ENCODE measurements around the gene PLCL1.
"Not testable (repeated sequence)": the region's sequence is repeated elsewhere in the genome, so short reads cannot be mapped to it uniquely, and the experiment has no call there.

The PLCL1 gene

DNA sequence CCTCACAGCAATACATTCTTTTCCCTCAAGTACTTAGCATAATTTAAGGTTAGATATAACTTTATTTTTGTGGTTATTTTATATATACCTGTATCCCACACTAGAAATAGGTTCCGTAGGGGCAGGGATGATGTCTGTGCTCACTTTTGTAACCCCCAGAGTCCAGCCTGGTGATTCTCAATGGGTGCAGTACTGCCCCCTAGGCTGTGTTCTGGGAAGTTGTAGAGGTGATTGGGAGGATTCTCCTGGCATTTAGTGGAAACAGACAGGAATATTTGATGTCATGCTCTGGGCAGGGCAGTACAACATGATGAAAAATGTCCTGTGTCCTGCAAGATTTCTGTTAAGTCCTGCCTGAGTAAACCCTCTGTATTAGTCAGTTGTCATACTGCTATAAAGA, 333.3 kb downstream of the PLCL1 start:
- DNase-seq: no peak

- no peak for DNase-seq
Observed at GRCh38 chr2:198141726-198142125, 337.3 kb downstream of the PLCL1 start.

DNA sequence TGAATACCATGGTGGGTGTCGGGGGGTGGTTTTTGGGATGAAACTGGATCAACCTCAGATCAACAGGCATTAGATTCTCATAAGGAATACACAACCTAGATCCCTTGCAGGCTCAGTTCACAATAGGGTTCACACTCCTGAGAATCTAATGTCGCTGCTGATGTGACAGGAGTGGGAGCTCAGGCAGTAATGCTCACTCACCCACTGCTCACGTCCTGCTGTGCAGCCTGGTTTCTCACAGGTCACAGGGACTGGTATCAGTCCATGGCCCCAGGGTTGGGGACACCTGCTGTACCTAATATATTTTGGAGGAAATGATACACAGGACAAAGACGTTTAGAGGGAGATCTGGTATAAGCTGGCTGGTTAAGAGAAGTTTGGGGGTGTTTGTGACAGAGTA, 338.8 kb downstream of the PLCL1 start:
- DNase-seq: no peak

DNA sequence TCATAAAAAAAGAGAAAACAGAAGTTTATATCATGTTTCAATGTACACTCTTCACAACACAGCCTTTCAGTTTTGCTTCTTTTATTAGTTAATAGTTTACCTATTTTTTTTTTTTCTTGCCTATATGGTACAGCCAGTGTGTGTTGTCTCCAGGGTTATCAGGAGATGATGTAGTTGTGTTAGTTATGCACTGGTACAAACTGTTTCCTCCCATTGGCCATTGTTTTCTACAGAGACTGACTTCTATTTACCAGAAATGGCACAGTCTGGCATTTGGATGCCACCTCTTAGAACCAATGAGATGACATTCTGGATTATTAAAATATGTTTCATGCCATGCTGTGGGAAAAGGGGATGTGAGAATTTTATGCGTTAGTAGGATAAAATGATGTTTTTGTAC, 339.4 kb downstream of the PLCL1 start:
- no peak for DNase-seq

DNA sequence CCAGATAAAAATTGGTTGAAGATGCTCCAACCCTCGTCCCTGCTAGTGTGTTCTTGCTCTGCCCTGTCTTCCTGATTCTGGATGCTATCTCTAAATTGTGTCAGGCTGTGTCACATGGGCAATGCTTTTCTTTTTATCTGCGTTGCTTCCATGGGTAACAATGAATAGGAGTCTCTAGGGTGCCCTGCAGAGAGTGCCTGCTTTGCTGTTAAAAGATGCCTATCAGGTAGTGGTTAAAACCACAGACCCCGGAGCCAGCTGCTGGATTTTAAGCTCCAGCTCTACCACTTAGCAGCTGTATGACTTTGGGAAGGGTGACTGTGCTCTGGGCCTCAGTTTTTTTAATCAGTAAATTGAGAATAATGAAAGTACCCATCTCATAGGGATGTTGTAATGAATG, 340.3 kb downstream of the PLCL1 start:
- no peak for DNase-seq

DNA sequence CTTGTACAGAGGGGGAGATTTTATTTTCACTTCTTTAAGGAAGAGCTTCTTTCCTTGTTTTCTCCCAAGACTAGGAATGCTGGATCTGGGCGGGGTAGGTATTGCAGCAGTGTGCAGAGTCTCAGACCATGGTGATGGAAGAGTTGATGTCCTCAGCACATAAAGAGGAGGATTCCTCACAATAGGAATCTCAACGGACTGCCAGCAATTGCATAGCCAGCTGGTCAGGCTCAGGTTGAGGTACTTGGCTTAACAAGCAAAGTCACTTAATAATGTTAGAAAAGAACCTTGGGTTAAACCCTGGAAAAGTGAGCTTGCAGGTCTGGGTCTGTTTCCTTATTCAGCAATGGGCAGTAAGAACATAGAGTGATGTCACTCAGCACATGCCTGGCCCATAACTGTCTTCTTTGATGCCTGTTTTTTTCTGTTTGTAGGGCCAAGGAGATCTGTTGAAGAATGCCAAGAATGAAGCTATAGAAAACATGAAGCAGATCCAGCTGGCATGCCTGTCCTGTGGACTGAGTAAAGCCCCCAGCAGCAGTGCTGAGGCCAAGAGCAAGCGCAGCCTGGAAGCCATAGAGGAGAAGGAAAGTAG, 342.1 kb downstream of the PLCL1 start:
- no peak for DNase-seq

DNA sequence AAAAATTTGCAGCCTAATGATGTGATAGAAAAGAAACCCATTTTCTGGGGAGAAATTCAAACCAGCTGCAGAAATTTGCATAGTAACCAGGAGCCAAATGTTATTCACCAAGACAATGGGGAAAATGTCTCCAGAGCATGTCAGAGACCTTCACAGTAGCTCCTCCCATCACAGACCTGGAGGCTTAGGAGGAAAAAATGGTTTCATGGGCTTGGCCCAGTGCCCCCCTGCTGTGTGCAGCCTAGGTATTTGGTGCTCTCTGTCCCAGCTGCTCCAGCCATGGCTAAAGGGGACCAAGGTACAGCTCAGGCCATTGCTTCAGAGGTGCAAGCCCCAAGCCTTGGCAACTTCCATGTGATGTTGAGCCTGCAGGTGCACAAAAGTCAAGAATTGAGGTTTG, 352.9 kb downstream of the PLCL1 start:
- no peak for DNase-seq

DNA sequence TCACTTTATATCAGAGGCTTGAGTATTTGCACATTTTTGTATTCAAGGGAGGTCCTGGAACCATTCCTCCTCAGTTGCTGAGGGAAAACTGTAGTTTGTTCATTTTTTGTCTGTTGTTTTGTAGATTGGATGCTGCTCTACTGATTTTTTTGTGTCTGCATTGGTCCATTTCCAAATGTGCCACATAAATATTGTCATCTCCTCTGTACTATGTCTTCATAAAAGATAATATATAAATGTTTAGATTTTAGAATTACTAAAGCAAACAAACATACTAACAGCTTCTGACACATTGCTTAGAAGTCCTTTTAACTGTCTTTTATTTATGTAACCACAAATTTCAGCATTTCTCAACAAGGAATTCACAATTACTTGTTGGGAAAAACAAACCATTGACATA, 356.8 kb downstream of the PLCL1 start:
- no peak for DNase-seq

GRCh38 chr2:198162276-198162675, 357.9 kb downstream of the PLCL1 start:
- DNase-seq: no peak

DNA sequence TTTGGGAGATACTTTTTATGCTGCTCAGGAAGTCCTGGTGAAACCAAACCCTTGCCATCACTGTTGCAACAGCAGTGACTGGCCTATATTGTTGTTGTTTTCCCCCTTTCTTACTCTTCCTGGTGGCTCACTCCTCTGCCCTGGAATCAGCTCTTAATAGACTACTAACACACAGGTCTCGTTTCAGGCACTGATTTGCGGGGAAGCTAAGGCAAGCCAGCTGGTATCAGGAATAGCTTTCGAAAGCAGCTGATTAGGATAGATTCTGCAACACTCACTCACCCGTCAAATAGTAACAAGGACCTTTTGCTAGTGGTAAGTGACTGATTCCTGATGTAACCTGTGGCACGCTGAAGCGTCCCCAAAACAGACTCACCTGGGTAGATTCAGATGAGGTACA, 360.4 kb downstream of the PLCL1 start:
- no peak for DNase-seq

DNA sequence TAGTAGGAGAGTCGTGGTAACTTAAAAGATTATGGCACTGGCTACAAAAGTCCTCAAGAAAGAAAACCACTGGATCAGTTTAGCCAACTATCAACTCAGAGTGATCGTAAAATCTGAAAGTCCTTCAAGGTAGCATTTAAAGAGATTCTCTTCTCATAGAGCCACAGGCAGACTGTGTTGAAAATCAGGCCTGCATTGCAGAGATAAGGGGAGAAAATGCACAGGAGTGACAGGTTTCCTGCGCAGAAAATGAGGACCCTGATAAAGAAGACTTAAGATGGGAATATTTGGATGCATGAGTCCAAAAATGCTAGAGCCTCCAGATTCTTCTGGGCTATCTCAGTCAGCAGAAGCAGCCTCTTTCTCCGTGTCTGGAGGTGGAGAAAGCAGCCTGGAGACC, 360.9 kb downstream of the PLCL1 start:
- DNase-seq: no peak

- no peak for DNase-seq
Observed at GRCh38 chr2:198167346-198167745, 363.0 kb downstream of the PLCL1 start.

- no peak for DNase-seq
Observed at GRCh38 chr2:198168651-198169050, 364.3 kb downstream of the PLCL1 start.

DNA sequence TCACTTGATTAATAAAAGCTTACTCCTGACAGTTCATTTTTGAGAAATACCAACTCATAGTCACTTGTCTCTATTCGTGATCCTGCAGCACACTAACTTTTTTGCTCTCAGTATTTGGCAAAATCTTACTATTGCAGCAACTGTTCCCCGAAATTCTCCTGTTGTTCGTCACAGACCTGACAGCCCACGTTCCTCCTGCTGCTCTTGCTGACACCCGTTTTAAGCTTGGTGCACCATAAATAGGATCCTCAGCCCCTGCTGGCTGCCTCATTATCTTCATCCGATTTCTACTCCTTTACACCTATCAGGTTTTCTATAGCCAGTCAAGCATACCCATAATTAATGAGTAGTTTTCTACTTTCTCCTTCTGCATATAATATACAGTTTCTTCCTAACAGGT, 368.8 kb downstream of the PLCL1 start:
- no peak for DNase-seq

DNA sequence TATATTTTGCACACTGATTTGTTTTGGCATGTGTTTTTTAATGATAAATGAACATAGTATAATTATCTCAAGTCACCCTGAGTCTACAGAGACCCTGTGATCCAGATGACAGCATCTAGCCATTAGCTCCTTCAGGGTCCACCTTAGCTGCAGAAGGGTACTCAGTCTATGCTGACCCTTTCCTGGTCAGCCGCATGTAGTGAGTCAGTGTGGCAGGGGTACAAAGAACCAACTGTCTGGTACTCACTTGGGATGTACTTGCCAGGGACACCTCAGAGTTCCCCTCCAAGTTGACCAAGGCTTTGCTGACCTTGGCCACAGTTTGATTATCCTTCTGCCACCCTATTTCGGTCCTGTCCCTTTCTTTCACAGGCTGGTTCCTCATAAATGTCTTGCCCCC, 369.5 kb downstream of the PLCL1 start:
- no peak for DNase-seq

DNA sequence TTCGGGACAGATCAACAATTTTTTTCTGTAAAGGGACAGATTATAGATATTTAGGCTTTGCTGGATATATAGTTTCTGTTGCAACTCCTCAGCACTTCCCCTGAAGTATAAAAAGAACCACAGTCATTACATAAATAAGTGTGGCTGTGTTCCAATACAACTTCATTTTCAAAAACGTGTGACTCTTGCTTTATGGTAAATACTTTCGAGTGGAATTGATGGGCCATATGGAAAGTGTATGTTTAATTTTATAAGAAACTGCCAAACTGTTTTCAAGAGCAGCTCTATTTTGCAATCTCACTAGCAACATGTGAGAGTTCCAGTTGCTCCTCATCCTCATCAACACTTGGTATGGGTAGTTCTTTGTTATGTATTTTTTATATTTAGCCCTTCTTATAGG, 370.9 kb downstream of the PLCL1 start:
- DNase-seq: no peak

DNA sequence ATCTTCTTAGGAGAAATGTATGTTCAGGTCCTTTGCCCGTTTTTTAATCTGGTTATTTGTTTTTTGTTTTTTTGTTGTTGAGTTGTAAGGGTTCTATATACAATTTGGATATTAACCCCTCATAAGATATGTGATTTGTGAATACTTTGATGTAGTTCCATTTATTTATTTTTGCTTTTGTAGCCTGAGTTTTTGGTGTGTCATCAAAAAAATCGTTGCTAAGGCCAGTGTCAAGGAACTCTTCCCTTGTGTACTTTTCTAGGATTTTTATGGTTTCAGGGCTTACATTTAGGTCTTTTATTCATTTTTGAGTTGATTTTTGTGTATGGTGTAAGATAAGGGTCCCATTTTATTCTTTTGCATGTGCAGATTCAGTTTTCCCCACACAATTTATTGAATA, 372.6 kb downstream of the PLCL1 start:
- no peak for DNase-seq

DNA sequence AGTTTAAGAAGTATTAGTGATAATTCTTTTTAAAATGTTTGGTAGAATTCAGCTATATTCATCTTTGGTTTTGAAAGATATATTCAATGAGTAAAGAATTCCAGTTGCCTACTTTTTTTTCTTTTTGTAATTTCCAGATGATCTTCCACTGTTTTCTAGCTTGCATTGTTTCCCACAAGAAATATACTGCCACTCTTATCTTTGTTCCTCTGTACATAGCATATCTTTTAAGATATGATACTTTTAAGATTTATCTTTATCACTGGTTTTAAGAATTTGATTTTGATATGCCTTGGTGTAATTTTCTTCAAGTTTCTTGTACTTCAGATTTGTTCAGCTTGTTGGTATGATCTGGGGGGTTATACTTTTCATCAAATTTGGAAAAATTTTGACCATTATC, 374.4 kb downstream of the PLCL1 start:
- DNase-seq: no peak

DNA sequence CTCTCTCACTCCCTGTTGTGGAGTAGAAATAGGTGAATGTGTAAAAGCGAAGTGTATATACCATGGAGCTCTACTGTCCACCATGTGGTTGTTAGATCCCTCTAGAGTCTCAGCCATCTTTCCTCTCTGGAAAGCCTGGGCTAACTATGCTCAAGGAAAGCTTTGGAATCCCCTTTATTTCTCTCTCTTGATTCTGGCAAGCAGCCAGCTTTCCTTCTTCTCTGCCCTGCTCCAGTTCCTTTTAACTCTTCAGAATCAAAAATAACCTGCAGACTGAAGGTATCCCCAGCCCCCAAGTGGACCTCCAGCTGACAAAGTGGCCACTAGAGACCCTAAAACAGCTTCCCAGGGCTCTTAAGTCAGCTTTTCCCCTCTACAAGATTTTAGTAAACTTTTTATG, 381.9 kb downstream of the PLCL1 start:
- no peak for DNase-seq

DNA sequence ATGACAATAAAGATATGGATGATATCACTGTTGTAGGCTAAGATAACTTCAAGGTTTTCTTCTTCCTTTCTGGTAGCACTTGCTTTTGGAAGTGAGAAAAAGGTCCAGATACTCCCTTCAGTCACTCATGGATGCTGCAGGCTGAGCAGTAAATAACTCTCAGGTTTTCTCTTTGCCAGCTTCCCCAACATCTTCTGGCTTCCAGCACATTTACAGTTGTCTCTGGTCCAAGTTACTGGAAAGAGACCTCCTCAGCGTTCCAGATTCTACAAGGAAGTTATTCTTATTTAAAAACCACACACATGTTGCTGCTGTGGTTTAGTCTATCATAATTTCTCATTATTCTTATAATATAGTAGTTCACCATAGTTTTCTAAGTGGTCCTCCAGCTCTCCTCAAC, 383.4 kb downstream of the PLCL1 start:
- no peak for DNase-seq

GRCh38 chr2:198188982-198189381, 384.6 kb downstream of the PLCL1 start:
- no peak for DNase-seq

GRCh38 chr2:198191651-198192050, 387.3 kb downstream of the PLCL1 start:
- no peak for DNase-seq

DNA sequence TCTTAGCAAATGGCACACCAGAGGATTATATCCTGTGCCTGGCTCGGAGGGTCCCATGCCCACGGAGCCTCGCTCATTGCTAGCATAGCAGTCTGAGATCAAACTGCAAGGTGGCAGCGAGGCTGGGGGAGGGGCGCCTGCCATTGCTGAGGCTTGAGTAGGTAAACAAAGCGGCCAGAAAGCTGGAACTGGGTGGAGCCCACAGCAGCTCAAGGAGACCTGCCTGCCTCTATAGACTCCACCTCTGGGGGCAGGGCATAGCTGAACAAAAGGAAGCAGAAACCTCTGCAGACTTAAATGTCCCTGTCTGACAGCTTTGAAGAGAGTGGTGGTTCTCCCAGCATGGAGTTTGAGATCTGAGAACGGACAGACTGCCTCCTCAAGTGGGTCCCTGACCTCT, 392.2 kb downstream of the PLCL1 start:
- not testable (repeated sequence) for DNase-seq

Measured in CD4-positive, alpha-beta T cell treated with Interleukin-10 for 1 hour (primary cell).